ENCODE measurements around the gene PLCD3. TPM values are rescaled to one million over a fixed set of nuclear protein-coding genes. Genes with fewer than 3 reads are reported as not detected.

PLCD3 gene
- total RNA-seq, 4 donors from 2014 or later, result 35.4 to 68.4 (median 44.2) TPM

- DNase-seq (ENCODE audit: low spot score), result no peak
These were observed 40.4 kb downstream of the PLCD3 start for GRCh38 chr17:45091778-45092425.

GRCh38 chr17:45090711-45091110 lies 41.6 kb downstream of the PLCD3 start:
- DNase-seq (ENCODE audit: low spot score), result no peak
- TF ChIP-seq CTCF (IDR thresholded peaks at IDR 0.05), result no peak
- ATAC-seq (ENCODE audit: low FRiP score), result no peak

More at GRCh38 chr17:45091778-45092425, 40.4 kb downstream of the PLCD3 start:
- TF ChIP-seq CTCF (IDR thresholded peaks at IDR 0.05), result no peak
- no peak for ATAC-seq (ENCODE audit: low FRiP score)

GRCh38 chr17:45088741-45089140 lies 43.6 kb downstream of the PLCD3 start:
- no peak for ATAC-seq (ENCODE audit: low FRiP score)
- no peak for TF ChIP-seq CTCF (IDR thresholded peaks at IDR 0.05)
- DNase-seq (ENCODE audit: low spot score), result no peak

- no peak for ATAC-seq (ENCODE audit: low FRiP score)
- TF ChIP-seq CTCF (IDR thresholded peaks at IDR 0.05), result no peak
- no peak for DNase-seq (ENCODE audit: low spot score)
These were observed 44.3 kb downstream of the PLCD3 start for GRCh38 chr17:45087978-45088377.

- no peak for ATAC-seq (ENCODE audit: low FRiP score)
- TF ChIP-seq CTCF (IDR thresholded peaks at IDR 0.05), result no peak
- no peak for DNase-seq (ENCODE audit: low spot score)
These were observed 44.8 kb downstream of the PLCD3 start for GRCh38 chr17:45087504-45087975.

- ATAC-seq (ENCODE audit: low FRiP score) (no peak), DNase-seq (ENCODE audit: low spot score) (no peak)
These were observed 45.3 kb downstream of the PLCD3 start for GRCh38 chr17:45086865-45087503.

More at GRCh38 chr17:45086865-45087503, 45.3 kb downstream of the PLCD3 start:
- TF ChIP-seq CTCF (IDR thresholded peaks at IDR 0.05), result no peak
